K562 (cell line): ENCODE measurements around the gene PPP3CA. TPM values are rescaled to one million over a fixed set of nuclear protein-coding genes. Genes with fewer than 3 reads are reported as not detected.

Experiments used
- ATAC-seq: fragments of 200-7000 bp; cut with Tn5 transposase; 3 replicates; pipeline ENCODE4 v1.9.1; 2020; ENCODE audit warnings: moderate library complexity
- BruUV-seq: library from RNA; stranded (reverse); fragments of 400-500 nt; replicated peaks from 2 replicates; lab custom pipeline; 2021; lab: Mats Ljungman, UMichigan
- CTCF ChIA-PET: fragments of 300-600 bp; formaldehyde crosslinking; extraction: SDS; loops from one replicate; lab custom pipeline; 2021; ENCODE audit warnings: low intra/inter-chr PET ratio; lab: Yijun Ruan, JAX
- POLR2A ChIA-PET: fragments of 300-600, 350-650 bp; sonication (Branson Sonifier 250); formaldehyde crosslinking; extraction: SDS; loops from one replicate; lab custom pipeline; 2021; ENCODE audit warnings: antibody characterized with exemption, inconsistent platforms; lab: Yijun Ruan, JAX
- DNase-seq, 4 experiments: peaks; one replicate each; pipeline versions ENCODE4 v3.0.0 to v3.0.0-alpha.2; 2011 to 2018; ENCODE audit warnings: low spot score in 3 of 4, mixed read lengths in 3 of 4; ENCODE audit errors: extremely low read depth in 1 of 4
- FAIRE-seq: peaks from 2 replicates; lab custom pipeline; 2011; peaks lifted over from hg19 to GRCh38; lab: Jason Lieb, UNC
- H2AFZ ChIP-seq: 2 replicates; pipeline ENCODE4 v1.6.0; 2011; ENCODE audit warnings: low read depth, low read length, control low read depth, inconsistent platforms
- H3K27ac ChIP-seq: fragments of 200-600 bp; 3 replicates; pipeline ENCODE4 v1.8.0; 2011; ENCODE audit warnings: low read depth, mild to moderate bottlenecking, control low read depth, inconsistent platforms, low read length, moderate library complexity, mixed read lengths; ENCODE audit errors: extremely low read depth
- H3K27me3 ChIP-seq, 2 experiments: fragments of 300-600 bp in 1 of 2; 2 replicates in 1 of 2; 3 replicates in 1 of 2; pipeline versions ENCODE4 v1.6.0 to v1.8.0; 2011; ENCODE audit warnings: inconsistent platforms in 2 of 2, low read length in 2 of 2, mild to moderate bottlenecking in 1 of 2, mixed read lengths in 1 of 2, moderate library complexity in 1 of 2; ENCODE audit not compliant: control insufficient read depth in 2 of 2, insufficient read depth in 2 of 2
- H3K36me3 ChIP-seq: fragments of 300-600 bp; 3 replicates; pipeline ENCODE4 v1.8.0; 2011; ENCODE audit warnings: mild to moderate bottlenecking, low read length, inconsistent platforms; ENCODE audit not compliant: control insufficient read depth, insufficient read depth
- H3K4me1 ChIP-seq, 2 experiments: fragments of 200-600 bp in 1 of 2; replicated peaks in 1 of 2; 2 replicates in 1 of 2; 3 replicates in 1 of 2; pipeline versions ENCODE4 v1.5.1 to v1.8.0; 2011; ENCODE audit warnings: inconsistent platforms in 2 of 2, low read length in 2 of 2, mild to moderate bottlenecking in 1 of 2, mixed read lengths in 1 of 2, moderate library complexity in 1 of 2; ENCODE audit not compliant: control insufficient read depth in 2 of 2, insufficient read depth in 2 of 2
- H3K4me2 ChIP-seq: 2 replicates; pipeline ENCODE4 v1.6.1; 2011; ENCODE audit warnings: low read length, control low read depth, inconsistent platforms, mixed read lengths; ENCODE audit not compliant: insufficient read depth
- H3K4me3 ChIP-seq: fragments of 200-600 bp; sonication (generic), shearing (Covaris generic); 2 replicates; pipeline ENCODE4 v1.5.1; 2016; ENCODE audit warnings: control low read depth, inconsistent platforms
- H3K79me2 ChIP-seq: fragments of 200-600 bp; 3 replicates; pipeline ENCODE4 v1.8.0; 2011; ENCODE audit warnings: low read length, inconsistent platforms; ENCODE audit not compliant: control insufficient read depth, insufficient read depth
- H3K9ac ChIP-seq, 2 experiments: 2 replicates each; pipeline versions ENCODE4 v1.6.0 to v1.6.1; 2011; ENCODE audit warnings: low read depth in 2 of 2, low read length in 2 of 2, control low read depth in 1 of 2, inconsistent platforms in 1 of 2, mild to moderate bottlenecking in 1 of 2, mixed read lengths in 1 of 2; ENCODE audit not compliant: insufficient read depth in 1 of 2
- H3K9me1 ChIP-seq: one replicate; pipeline ENCODE4 v1.6.0; 2011; ENCODE audit warnings: inconsistent platforms, mild to moderate bottlenecking, low read length, moderate library complexity; ENCODE audit not compliant: control insufficient read depth, insufficient read depth
- H3K9me3 ChIP-seq: replicated peaks from 2 replicates; pipeline ENCODE4 v1.5.1; 2011; ENCODE audit warnings: low read depth, low read length, inconsistent platforms; ENCODE audit not compliant: control insufficient read depth, insufficient read depth
- H4K20me1 ChIP-seq: replicated peaks from 2 replicates; pipeline ENCODE4 v1.6.1; 2011; ENCODE audit warnings: low read length, inconsistent platforms, mixed read lengths; ENCODE audit not compliant: control insufficient read depth, insufficient read depth
- ATF3 ChIP-seq, 2 experiments: fragments of 450-650 bp in 1 of 2; sonication (generic) in 1 of 2; formaldehyde crosslinking in 1 of 2; IDR thresholded peaks in 1 of 2; conservative IDR thresholded peaks in 1 of 2; 2 replicates each; pipeline versions ENCODE4 v1.6.1 to v1.8.1; 2016 to 2023; ENCODE audit warnings: mild to moderate bottlenecking in 2 of 2, moderate library complexity in 2 of 2, inconsistent platforms in 1 of 2, missing genetic modification reagents in 1 of 2
- CBFA2T3 ChIP-seq: fragments of 450-650 bp; IDR thresholded peaks from 2 replicates; pipeline ENCODE4 v1.6.1; 2017
- CEBPB ChIP-seq: fragments of 450-650 bp; IDR thresholded peaks from 2 replicates; pipeline ENCODE4 v1.6.1; 2016; ENCODE audit warnings: missing genetic modification characterization, missing compliant biosample characterization
- CREB3 ChIP-seq: fragments of 450-650 bp; conservative IDR thresholded peaks from 2 replicates; pipeline ENCODE4 v1.6.1; 2016; ENCODE audit warnings: missing genetic modification characterization, low read depth, mild to moderate bottlenecking, missing compliant biosample characterization, moderate library complexity
- FOS ChIP-seq: IDR thresholded peaks from 3 replicates; pipeline ENCODE4 v1.6.1; 2011; ENCODE audit not compliant: insufficient read length; ENCODE audit errors: extremely low read depth
- FOXK2 ChIP-seq, 2 experiments: fragments of 450-650 bp; IDR thresholded peaks in 1 of 2; conservative IDR thresholded peaks in 1 of 2; 2 replicates each; pipeline ENCODE4 v1.6.1; 2016; ENCODE audit warnings: low read depth in 2 of 2, mild to moderate bottlenecking in 1 of 2
- FUS ChIP-seq: fragments of 200-400 bp; formaldehyde crosslinking; optimal IDR thresholded peaks from 2 replicates; pipeline ENCODE3; 2017; ENCODE audit warnings: low read depth, low read length
- NUFIP1 ChIP-seq: fragments of 450-650 bp; IDR thresholded peaks from 2 replicates; pipeline ENCODE4 v1.6.1; 2018; ENCODE audit not compliant: partially characterized antibody
- RCOR1 ChIP-seq, 2 experiments: IDR thresholded peaks; 2 replicates each; pipeline ENCODE4 v1.6.1; 2012; ENCODE audit warnings: low read depth in 2 of 2, low read length in 2 of 2, borderline replicate concordance in 1 of 2, improper control_type of control experiment in 1 of 2
- ZFP36 ChIP-seq: fragments of 150-350 bp; IDR thresholded peaks from 2 replicates; pipeline ENCODE4 v1.6.1; 2018; ENCODE audit warnings: low read length, low read depth; ENCODE audit not compliant: partially characterized antibody
- ZFX ChIP-seq: sonication (generic); formaldehyde crosslinking; IDR thresholded peaks from 2 replicates; pipeline ENCODE4 v1.8.0; 2022; ENCODE audit warnings: mild to moderate bottlenecking, missing genetic modification reagents, moderate library complexity
- ZNF282 ChIP-seq: sonication (generic); formaldehyde crosslinking; IDR thresholded peaks from 2 replicates; pipeline ENCODE4 v1.8.1; 2023; ENCODE audit warnings: missing genetic modification reagents
- WGBS: fragments of 100-300 bp; shearing (Covaris generic); methylation state at CpG from one replicate; pipeline ENCODE4 v1.1.6; 2016; ENCODE audit warnings: low coverage, mixed read lengths; ENCODE audit not compliant: insufficient coverage; ENCODE audit errors: missing lambda C conversion rate; 5-methylcytosine and 5-hydroxymethylcytosine counted together
- in situ Hi-C: fragments of 300-500 bp; cut with MboI; formaldehyde crosslinking; loops from 4 replicates; pipeline ENCODE4 v1.15.0; 2018; ENCODE audit warnings: inconsistent platforms, mixed read lengths
- intact Hi-C: fragments of 100-400 bp; cut with micrococcal nuclease; formaldehyde crosslinking; loops from 2 replicates; pipeline ENCODE4 v1.14.2; 2022
- polyA plus RNA-seq, 8 experiments: library from polyadenylated mRNA; depleted of rRNA in 4 of 8; stranded (reverse) in 5 of 8; unstranded in 3 of 8; fragments of >200 nt; fragmentation: Nextera tagmentation in 2 of 8; fragmentation: Illumina TruSeq in 1 of 8; extraction: Ambion mirVana in 2 of 8; extraction: Trizol in 1 of 8; gene quantifications; 2 replicates each; pipeline versions ENCODE4 v1.2.1 to v1.2.3, GENCODE V29; 2011 to 2014; ENCODE audit warnings: inconsistent platforms in 1 of 8, missing spikeins in 1 of 8
- total RNA-seq, 7 experiments: library from RNA; depleted of rRNA in 6 of 7; stranded (reverse); fragments of >200 nt in 6 of 7; fragmentation: Illumina TruSeq in 2 of 7; extraction: Trizol in 2 of 7; gene quantifications; 2 replicates each; pipeline versions ENCODE4 v1.2.1 to v1.2.3, GENCODE V29; 2011 to 2021; ENCODE audit warnings: low replicate concordance in 1 of 7
- TF ChIP-seq, protein P1 (sequence below): fragments of 250-450 bp; sonication (Bioruptor Pico); IDR thresholded peaks from 2 replicates; pipeline ENCODE4 v1.5.1; 2021; ENCODE audit warnings: mild to moderate bottlenecking
- TF ChIP-seq, protein P2 (sequence below): fragments of 450-650 bp; IDR thresholded peaks from 2 replicates; pipeline ENCODE4 v1.6.1; 2016; ENCODE audit warnings: low read depth, mild to moderate bottlenecking, moderate library complexity
- TF ChIP-seq, protein P3 (sequence below): sonication (generic); formaldehyde crosslinking; IDR thresholded peaks from 2 replicates; pipeline ENCODE4 v1.8.0; 2022; ENCODE audit warnings: mild to moderate bottlenecking, missing genetic modification reagents

Gene PPP3CA
- total and polyA plus RNA-seq, 9 of the 15 experiments (the other 6 are each of a cell fraction or from before 2014, with no cell fraction given): 0.94 to 3.2 (median 1.6) TPM

DNA sequence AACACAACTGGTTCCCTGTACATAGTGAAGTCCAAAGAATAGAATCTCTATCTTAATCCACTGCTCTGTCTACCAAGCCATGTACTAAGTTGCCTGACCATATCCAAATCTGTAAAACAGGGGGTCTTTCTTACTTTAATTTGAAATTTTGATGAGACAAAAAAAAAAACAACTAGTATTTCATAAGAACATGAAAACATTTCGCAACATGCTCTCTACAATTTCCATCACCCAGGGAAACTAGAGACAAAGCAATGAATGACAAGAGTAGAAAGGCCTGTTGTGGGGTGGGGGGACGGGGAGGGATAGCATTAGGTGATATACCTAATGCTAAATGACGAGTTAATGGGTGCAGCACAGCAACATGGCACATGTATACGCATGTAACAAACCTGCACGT is 279.9 kb downstream of the PPP3CA start (continued):
- TF ChIP-seq FOXK2 (conservative IDR thresholded peaks at IDR 0.05 in 1 of 2, IDR thresholded peaks at IDR 0.05 in 1 of 2; ENCODE audit: low read depth in 2 of 2): no peak
- TF ChIP-seq ATF3 (IDR thresholded peaks at IDR 0.05): no peak
- no peak for TF ChIP-seq ATF3 (CRISPR knock-in tag; conservative IDR thresholded peaks at IDR 0.05)
- peak; percentile 19; the same call in 1 of the 2 replicates for TF ChIP-seq CEBPB (tag)
- TF ChIP-seq ZFP36: no peak
- TF ChIP-seq, all 486 proteins: peak for 2

GRCh38 chr4:101066626-101067170 is 280.6 kb downstream of the PPP3CA start:
- H3K27me3 ChIP-seq: no peaks in the 10 kb centered on the region
- in situ Hi-C loops: no loop called here
- no peak overlapping the region for H2AFZ ChIP-seq
- no peak overlapping the region for H3K4me2 ChIP-seq
- no peak overlapping the region for H3K4me3 ChIP-seq
- no peaks in the 10 kb centered on the region for H3K79me2 ChIP-seq
- H3K36me3 ChIP-seq: no peaks in the 10 kb centered on the region
- WGBS: 0% methylated on average over 6 of the region's 6 CpGs
- intact Hi-C loops: no loop called here
- H4K20me1 ChIP-seq: no peaks in the 10 kb centered on the region
- DNase-seq: no peak
- no peak overlapping the region for H3K27ac ChIP-seq
- ChIA-PET POLR2A (no interaction called here), CTCF (no interaction called here)
- no TSS peak for BruUV-seq
- H3K9me3 ChIP-seq: no peaks in the 10 kb centered on the region; the same call in 1 of the 2 replicates
- no peaks in the 10 kb centered on the region for H3K9me1 ChIP-seq
- H3K4me1 ChIP-seq: no peaks in the 10 kb centered on the region
- no peak for ATAC-seq
- no peak overlapping the region for H3K9ac ChIP-seq
- no peak for FAIRE-seq
- no peak for TF ChIP-seq CBFA2T3
- TF ChIP-seq RCOR1 (IDR thresholded peaks at IDR 0.05; ENCODE audit: borderline replicate concordance in 1 of 2, low read depth in 2 of 2, low read length in 2 of 2): no peak
- no peak for TF ChIP-seq ZFX (CRISPR knock-in tag)
- no peak for TF ChIP-seq FOS
- TF ChIP-seq, protein P1, sequence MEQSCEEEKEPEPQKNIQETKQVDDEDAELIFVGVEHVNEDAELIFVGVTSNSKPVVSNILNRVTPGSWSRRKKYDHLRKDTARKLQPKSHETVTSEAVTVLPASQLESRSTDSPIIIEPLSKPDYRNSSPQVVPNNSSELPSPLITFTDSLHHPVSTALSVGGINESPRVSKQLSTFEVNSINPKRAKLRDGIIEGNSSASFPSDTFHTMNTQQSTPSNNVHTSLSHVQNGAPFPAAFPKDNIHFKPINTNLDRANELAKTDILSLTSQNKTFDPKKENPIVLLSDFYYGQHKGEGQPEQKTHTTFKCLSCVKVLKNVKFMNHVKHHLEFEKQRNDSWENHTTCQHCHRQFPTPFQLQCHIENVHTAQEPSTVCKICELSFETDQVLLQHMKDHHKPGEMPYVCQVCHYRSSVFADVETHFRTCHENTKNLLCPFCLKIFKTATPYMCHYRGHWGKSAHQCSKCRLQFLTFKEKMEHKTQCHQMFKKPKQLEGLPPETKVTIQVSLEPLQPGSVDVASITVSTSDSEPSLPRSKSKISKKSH: no peak
- TF ChIP-seq, protein P2, sequence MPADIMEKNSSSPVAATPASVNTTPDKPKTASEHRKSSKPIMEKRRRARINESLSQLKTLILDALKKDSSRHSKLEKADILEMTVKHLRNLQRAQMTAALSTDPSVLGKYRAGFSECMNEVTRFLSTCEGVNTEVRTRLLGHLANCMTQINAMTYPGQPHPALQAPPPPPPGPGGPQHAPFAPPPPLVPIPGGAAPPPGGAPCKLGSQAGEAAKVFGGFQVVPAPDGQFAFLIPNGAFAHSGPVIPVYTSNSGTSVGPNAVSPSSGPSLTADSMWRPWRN: no peak
- TF ChIP-seq NUFIP1: no peak
- TF ChIP-seq, protein P3, sequence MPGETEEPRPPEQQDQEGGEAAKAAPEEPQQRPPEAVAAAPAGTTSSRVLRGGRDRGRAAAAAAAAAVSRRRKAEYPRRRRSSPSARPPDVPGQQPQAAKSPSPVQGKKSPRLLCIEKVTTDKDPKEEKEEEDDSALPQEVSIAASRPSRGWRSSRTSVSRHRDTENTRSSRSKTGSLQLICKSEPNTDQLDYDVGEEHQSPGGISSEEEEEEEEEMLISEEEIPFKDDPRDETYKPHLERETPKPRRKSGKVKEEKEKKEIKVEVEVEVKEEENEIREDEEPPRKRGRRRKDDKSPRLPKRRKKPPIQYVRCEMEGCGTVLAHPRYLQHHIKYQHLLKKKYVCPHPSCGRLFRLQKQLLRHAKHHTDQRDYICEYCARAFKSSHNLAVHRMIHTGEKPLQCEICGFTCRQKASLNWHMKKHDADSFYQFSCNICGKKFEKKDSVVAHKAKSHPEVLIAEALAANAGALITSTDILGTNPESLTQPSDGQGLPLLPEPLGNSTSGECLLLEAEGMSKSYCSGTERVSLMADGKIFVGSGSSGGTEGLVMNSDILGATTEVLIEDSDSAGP (CRISPR knock-in tag): no peak
- TF ChIP-seq CREB3 (tag): no peak
- no peak for TF ChIP-seq FUS
- no peak for TF ChIP-seq ZNF282 (CRISPR knock-in tag)
